HG02763 (cell line): ENCODE data around the gene TUBB2A.
A peak's percentile ranks its signal among the peaks of the same experiment; 100 is the strongest.
"Not testable (repeated sequence)": the region's sequence is repeated elsewhere in the genome, so short reads cannot be mapped to it uniquely, and the experiment has no call there.

Experiments used
- ATAC-seq: cut with Tn5 transposase; IDR thresholded peaks from one replicate; pipeline ENCODE4 v1.9.1; 2021; ENCODE audit warnings: mild to moderate bottlenecking, moderate library complexity; ENCODE audit not compliant: unreplicated experiment

The TUBB2A gene

GRCh38 chr6:3157131-3157933 is at the start of gene TUBB2A:
Gene TUBB2A, minus strand, starts transcription at chr6:3157544. Its CDS starts 81 bp downstream, at chr6:3157463.
- ATAC-seq, result peak; percentile 88

GRCh38 chr6:3206339-3207015 is 49.1 kb upstream of the TUBB2A start:
- ATAC-seq, result no peak

GRCh38 chr6:3205913-3206312 is 48.6 kb upstream of the TUBB2A start:
- no peak for ATAC-seq

- ATAC-seq, result no peak
Measured at GRCh38 chr6:3204921-3205320, 47.6 kb upstream of the TUBB2A start.

GRCh38 chr6:3202999-3203696 is 45.8 kb upstream of the TUBB2A start:
- no peak for ATAC-seq

- ATAC-seq, result no peak
Measured at GRCh38 chr6:3201388-3201787, 44.0 kb upstream of the TUBB2A start.

- no peak for ATAC-seq
Measured at GRCh38 chr6:3200682-3201081, 43.3 kb upstream of the TUBB2A start.

- no peak for ATAC-seq
Measured at GRCh38 chr6:3199382-3199781, 42.0 kb upstream of the TUBB2A start.

GRCh38 chr6:3197734-3198133 is 40.4 kb upstream of the TUBB2A start:
- not testable (repeated sequence) for ATAC-seq

GRCh38 chr6:3196770-3197169 is 39.4 kb upstream of the TUBB2A start:
- no peak for ATAC-seq

- no peak for ATAC-seq
Measured at GRCh38 chr6:3195695-3196497, 38.6 kb upstream of the TUBB2A start.

GRCh38 chr6:3195420-3195694 is 38.0 kb upstream of the TUBB2A start:
- no peak for ATAC-seq

GRCh38 chr6:3194535-3195419 is 37.4 kb upstream of the TUBB2A start:
- ATAC-seq, result no peak

GRCh38 chr6:3193102-3193849 is 35.9 kb upstream of the TUBB2A start:
- no peak for ATAC-seq

GRCh38 chr6:3190779-3191178 is 33.4 kb upstream of the TUBB2A start:
- no peak for ATAC-seq

GRCh38 chr6:3190056-3190455 is 32.7 kb upstream of the TUBB2A start:
- no peak for ATAC-seq

GRCh38 chr6:3189192-3189591 is 31.8 kb upstream of the TUBB2A start:
- not testable (repeated sequence) for ATAC-seq

GRCh38 chr6:3188262-3188661 is 30.9 kb upstream of the TUBB2A start:
- no peak for ATAC-seq

- ATAC-seq, result no peak
Measured at GRCh38 chr6:3186974-3187382, 29.6 kb upstream of the TUBB2A start.
